Neural cell (in vitro differentiated cells): ENCODE data around the gene NLRC3. TPM values are rescaled to one million over a fixed set of nuclear protein-coding genes. Genes with fewer than 3 reads are reported as not detected.

ENCODE experiments used
- H2AFZ ChIP-seq: fragments of 200-600, 300-800 bp; sonication (generic), shearing (Covaris generic); 2 replicates; pipeline ENCODE4 v1.6.0; 2014; ENCODE audit warnings: low read depth, mild to moderate bottlenecking, antibody characterized with exemption, low read length, moderate library complexity
- H3F3A ChIP-seq: fragments of 200-600 bp; shearing (Covaris generic); 2 replicates; pipeline ENCODE4 v1.6.1; 2016; ENCODE audit warnings: mild to moderate bottlenecking, moderate library complexity, mixed read lengths, antibody characterized with exemption, low read length; ENCODE audit not compliant: insufficient read depth, poor library complexity, severe bottlenecking
- H3K27ac ChIP-seq: fragments of 200-600, 300-800 bp; sonication (generic), shearing (Covaris generic); 2 replicates; pipeline ENCODE4 v1.5.1; 2014; ENCODE audit warnings: mild to moderate bottlenecking, low read length, moderate library complexity
- H3K27me3 ChIP-seq: fragments of 300-800, 200-600 bp; sonication (generic), shearing (Covaris generic); 2 replicates; pipeline ENCODE4 v1.6.0; 2014; ENCODE audit warnings: mild to moderate bottlenecking, low read depth, low read length, moderate library complexity; ENCODE audit not compliant: insufficient read depth
- H3K36me3 ChIP-seq: fragments of 300-800, 200-600 bp; sonication (generic), shearing (Covaris generic); 2 replicates; pipeline ENCODE4 v1.5.1; 2014; ENCODE audit warnings: mild to moderate bottlenecking, antibody characterized with exemption, low read length, moderate library complexity; ENCODE audit not compliant: insufficient read depth
- H3K4me2 ChIP-seq: fragments of 300-800, 200-600 bp; sonication (generic), shearing (Covaris generic); 2 replicates; pipeline ENCODE4 v1.6.0; 2014; ENCODE audit warnings: mild to moderate bottlenecking, low read length
- H3K4me3 ChIP-seq: fragments of 300-800, 200-600 bp; sonication (generic), shearing (Covaris generic); 2 replicates; pipeline ENCODE4 v1.5.1; 2014; ENCODE audit warnings: mild to moderate bottlenecking, low read length, moderate library complexity
- H3K79me2 ChIP-seq: fragments of 200-600 bp; shearing (Covaris generic); replicated peaks from 2 replicates; pipeline ENCODE4 v1.6.0; 2014; ENCODE audit warnings: mild to moderate bottlenecking, low read length, moderate library complexity; ENCODE audit not compliant: insufficient read depth
- H3K9ac ChIP-seq: fragments of 300-800, 200-600 bp; sonication (generic), shearing (Covaris generic); 2 replicates; pipeline ENCODE4 v1.6.1; 2016; ENCODE audit warnings: mild to moderate bottlenecking, low read length, mixed read lengths
- H3K9me2 ChIP-seq: fragments of 200-600 bp; shearing (Covaris generic); 2 replicates; pipeline ENCODE4 v1.6.1; 2016; ENCODE audit warnings: mild to moderate bottlenecking, low read length, mixed read lengths; ENCODE audit not compliant: insufficient read depth
- H3K9me3 ChIP-seq: fragments of 200-600, 300-800 bp; sonication (generic), shearing (Covaris generic); 2 replicates; pipeline ENCODE4 v1.6.1; 2016; ENCODE audit warnings: mild to moderate bottlenecking, mixed run types, low read length, moderate library complexity, mixed read lengths
- H4K20me1 ChIP-seq: fragments of 200-600 bp; shearing (Covaris generic); 2 replicates; pipeline ENCODE4 v1.6.1; 2016; ENCODE audit warnings: mild to moderate bottlenecking, mixed run types; ENCODE audit not compliant: insufficient read depth
- EP300 ChIP-seq: fragments of 450-650 bp; conservative IDR thresholded peaks from 2 replicates; pipeline ENCODE4 v1.6.1; 2014; ENCODE audit warnings: antibody characterized with exemption, mild to moderate bottlenecking, moderate library complexity; ENCODE audit not compliant: poor library complexity, severe bottlenecking
- EZH2 ChIP-seq: fragments of 200-600, 300-800 bp; shearing (Covaris generic), sonication (generic); IDR thresholded peaks from 2 replicates; pipeline ENCODE4 v1.6.1; 2014; ENCODE audit warnings: antibody characterized with exemption, low read length, borderline replicate concordance, mild to moderate bottlenecking; ENCODE audit not compliant: insufficient read depth, poor library complexity, severe bottlenecking
- MXI1 ChIP-seq: fragments of 450-650 bp; conservative IDR thresholded peaks from 2 replicates; pipeline ENCODE4 v1.6.1; 2014; ENCODE audit warnings: antibody characterized with exemption, mild to moderate bottlenecking; ENCODE audit not compliant: poor library complexity, severe bottlenecking
- POLR2AphosphoS5 ChIP-seq: IDR thresholded peaks from 2 replicates; pipeline ENCODE4 v1.6.1; 2012
- RAD21 ChIP-seq: fragments of 450-650 bp; conservative IDR thresholded peaks from 2 replicates; pipeline ENCODE4 v1.6.1; 2014; ENCODE audit warnings: antibody characterized with exemption, mild to moderate bottlenecking, moderate library complexity
- SMC3 ChIP-seq: fragments of 450-650 bp; conservative IDR thresholded peaks from 2 replicates; pipeline ENCODE4 v1.6.1; 2014; ENCODE audit warnings: antibody characterized with exemption, mild to moderate bottlenecking, moderate library complexity; ENCODE audit not compliant: poor library complexity
- TAF1 ChIP-seq: IDR thresholded peaks from 2 replicates; pipeline ENCODE4 v1.6.1; 2012; ENCODE audit warnings: low read depth
- polyA plus RNA-seq: library from polyadenylated mRNA; depleted of rRNA; stranded (reverse); fragments of >200 nt; gene quantifications from 2 replicates; pipeline ENCODE4 v1.2.3, GENCODE V29; 2014
- TF ChIP-seq, protein P1 (sequence below): IDR thresholded peaks from 2 replicates; pipeline ENCODE4 v1.6.1; 2012; ENCODE audit warnings: borderline replicate concordance
- TF ChIP-seq, protein P2 (sequence below): fragments of 450-650 bp; IDR thresholded peaks from 2 replicates; pipeline ENCODE4 v1.5.1; 2014; ENCODE audit warnings: antibody characterized with exemption, mild to moderate bottlenecking, moderate library complexity; ENCODE audit not compliant: poor library complexity, severe bottlenecking

NLRC3 gene
- polyA plus RNA-seq, 1 donor from 2014 or later = 0.57 TPM

DNA sequence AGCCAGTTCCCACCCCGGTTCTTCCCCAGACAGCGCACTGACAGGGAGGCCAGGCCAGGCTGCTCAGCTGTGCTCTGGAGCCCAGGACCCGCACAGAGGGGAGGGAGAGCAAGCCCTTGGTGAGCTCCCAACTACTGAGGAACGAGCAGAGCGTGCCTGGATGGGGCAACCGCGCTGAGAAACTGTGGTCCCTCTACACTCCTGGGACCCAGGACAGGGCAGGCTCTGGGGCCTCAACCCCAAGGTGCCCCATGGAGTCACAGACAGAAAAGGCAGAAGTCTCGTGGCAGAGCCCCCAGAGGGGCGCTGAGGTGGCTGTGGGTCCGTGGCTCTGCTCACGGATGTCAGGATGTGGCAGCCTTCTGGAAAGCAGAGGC lies 17.9 kb upstream of the NLRC3 start:
- Histone ChIP-seq H3K27me3 (no peaks in the 10 kb centered on the region), H3F3A (no peaks in the 10 kb centered on the region), H4K20me1 (no peaks in the 10 kb centered on the region), H3K9ac (no peak overlapping the region), H2AFZ (no peak overlapping the region), H3K4me3 (no peak overlapping the region), H3K79me2 (no peaks in the 10 kb centered on the region), H3K27ac (no peak overlapping the region), H3K9me2 (no peaks in the 10 kb centered on the region), H3K4me2 (no peak overlapping the region), H3K36me3 (peaks cover 4% of the 10 kb centered on the region), H3K9me3 (peaks cover 2% of the 10 kb centered on the region)
- TF ChIP-seq, protein P1, sequence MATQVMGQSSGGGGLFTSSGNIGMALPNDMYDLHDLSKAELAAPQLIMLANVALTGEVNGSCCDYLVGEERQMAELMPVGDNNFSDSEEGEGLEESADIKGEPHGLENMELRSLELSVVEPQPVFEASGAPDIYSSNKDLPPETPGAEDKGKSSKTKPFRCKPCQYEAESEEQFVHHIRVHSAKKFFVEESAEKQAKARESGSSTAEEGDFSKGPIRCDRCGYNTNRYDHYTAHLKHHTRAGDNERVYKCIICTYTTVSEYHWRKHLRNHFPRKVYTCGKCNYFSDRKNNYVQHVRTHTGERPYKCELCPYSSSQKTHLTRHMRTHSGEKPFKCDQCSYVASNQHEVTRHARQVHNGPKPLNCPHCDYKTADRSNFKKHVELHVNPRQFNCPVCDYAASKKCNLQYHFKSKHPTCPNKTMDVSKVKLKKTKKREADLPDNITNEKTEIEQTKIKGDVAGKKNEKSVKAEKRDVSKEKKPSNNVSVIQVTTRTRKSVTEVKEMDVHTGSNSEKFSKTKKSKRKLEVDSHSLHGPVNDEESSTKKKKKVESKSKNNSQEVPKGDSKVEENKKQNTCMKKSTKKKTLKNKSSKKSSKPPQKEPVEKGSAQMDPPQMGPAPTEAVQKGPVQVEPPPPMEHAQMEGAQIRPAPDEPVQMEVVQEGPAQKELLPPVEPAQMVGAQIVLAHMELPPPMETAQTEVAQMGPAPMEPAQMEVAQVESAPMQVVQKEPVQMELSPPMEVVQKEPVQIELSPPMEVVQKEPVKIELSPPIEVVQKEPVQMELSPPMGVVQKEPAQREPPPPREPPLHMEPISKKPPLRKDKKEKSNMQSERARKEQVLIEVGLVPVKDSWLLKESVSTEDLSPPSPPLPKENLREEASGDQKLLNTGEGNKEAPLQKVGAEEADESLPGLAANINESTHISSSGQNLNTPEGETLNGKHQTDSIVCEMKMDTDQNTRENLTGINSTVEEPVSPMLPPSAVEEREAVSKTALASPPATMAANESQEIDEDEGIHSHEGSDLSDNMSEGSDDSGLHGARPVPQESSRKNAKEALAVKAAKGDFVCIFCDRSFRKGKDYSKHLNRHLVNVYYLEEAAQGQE = no peak
- no peak for TF ChIP-seq RAD21
- TF ChIP-seq EP300 = no peak
- no peak for TF ChIP-seq POLR2AphosphoS5
- TF ChIP-seq MXI1 = no peak
- no peak for TF ChIP-seq EZH2
- TF ChIP-seq, protein P2, sequence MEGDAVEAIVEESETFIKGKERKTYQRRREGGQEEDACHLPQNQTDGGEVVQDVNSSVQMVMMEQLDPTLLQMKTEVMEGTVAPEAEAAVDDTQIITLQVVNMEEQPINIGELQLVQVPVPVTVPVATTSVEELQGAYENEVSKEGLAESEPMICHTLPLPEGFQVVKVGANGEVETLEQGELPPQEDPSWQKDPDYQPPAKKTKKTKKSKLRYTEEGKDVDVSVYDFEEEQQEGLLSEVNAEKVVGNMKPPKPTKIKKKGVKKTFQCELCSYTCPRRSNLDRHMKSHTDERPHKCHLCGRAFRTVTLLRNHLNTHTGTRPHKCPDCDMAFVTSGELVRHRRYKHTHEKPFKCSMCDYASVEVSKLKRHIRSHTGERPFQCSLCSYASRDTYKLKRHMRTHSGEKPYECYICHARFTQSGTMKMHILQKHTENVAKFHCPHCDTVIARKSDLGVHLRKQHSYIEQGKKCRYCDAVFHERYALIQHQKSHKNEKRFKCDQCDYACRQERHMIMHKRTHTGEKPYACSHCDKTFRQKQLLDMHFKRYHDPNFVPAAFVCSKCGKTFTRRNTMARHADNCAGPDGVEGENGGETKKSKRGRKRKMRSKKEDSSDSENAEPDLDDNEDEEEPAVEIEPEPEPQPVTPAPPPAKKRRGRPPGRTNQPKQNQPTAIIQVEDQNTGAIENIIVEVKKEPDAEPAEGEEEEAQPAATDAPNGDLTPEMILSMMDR = no peak
- TF ChIP-seq TAF1 = no peak
- no peak for TF ChIP-seq SMC3

DNA sequence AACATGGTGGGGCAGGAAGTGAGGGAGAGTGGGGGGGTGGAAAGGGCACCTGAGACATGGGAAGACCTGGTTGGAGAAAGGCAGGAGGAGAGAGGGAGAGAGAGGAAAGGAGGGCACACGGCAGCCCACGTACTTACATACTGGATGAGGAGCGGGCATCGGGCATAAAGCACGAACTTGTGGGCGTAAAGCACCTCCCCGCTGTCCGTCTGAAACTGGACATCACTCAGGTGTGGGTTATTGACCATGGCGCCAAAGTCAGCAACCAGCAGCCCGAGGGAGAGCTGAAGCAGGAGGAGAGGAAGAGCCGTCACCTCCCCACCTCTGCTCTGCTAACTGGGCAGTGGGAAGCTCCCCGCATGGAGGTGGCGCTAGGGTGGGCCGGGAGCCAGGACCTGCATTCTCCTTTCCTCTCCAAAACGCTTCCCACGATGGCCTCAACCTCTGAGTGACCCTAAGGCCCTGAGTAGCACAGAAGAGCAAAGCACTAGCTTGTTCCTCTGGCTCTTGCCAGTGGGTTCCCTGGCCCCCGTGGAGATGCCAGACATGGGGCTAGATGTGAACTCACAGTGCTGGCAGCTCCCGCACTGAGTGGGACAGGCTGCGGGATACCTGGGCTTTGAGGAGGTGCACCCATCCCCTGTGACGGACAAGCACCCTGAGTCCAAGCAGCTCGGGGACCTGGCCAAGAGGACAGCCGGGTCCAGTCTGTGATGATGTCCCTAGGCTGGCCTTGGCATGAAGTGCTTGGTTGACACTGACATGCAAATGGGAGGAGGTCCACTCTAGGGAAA lies 17.3 kb upstream of the NLRC3 start:
- H4K20me1 ChIP-seq = no peaks in the 10 kb centered on the region
- no peak overlapping the region for H3K27ac ChIP-seq
- H3K9me3 ChIP-seq = no peaks in the 10 kb centered on the region
- H3K27me3 ChIP-seq = no peaks in the 10 kb centered on the region
- H2AFZ ChIP-seq = no peak overlapping the region
- TF ChIP-seq EP300 = no peak
- no peak for TF ChIP-seq RAD21
- TF ChIP-seq, protein P2 = no peak
- TF ChIP-seq MXI1 = no peak
- TF ChIP-seq SMC3 = no peak
- no peak for TF ChIP-seq POLR2AphosphoS5
- no peak for TF ChIP-seq EZH2
- TF ChIP-seq TAF1 = no peak
- TF ChIP-seq, protein P1 = no peak
- no peak overlapping the region for H3K4me3 ChIP-seq
- H3K36me3 ChIP-seq = peaks cover 2% of the 10 kb centered on the region
- no peaks in the 10 kb centered on the region for H3K9me2 ChIP-seq
- no peak overlapping the region for H3K4me2 ChIP-seq
- no peak overlapping the region for H3K9ac ChIP-seq
- no peaks in the 10 kb centered on the region for H3F3A ChIP-seq
- no peaks in the 10 kb centered on the region for H3K79me2 ChIP-seq
